Kidney capillary endothelial cell (primary cell): ENCODE measurements around the gene CEP72.
A peak's percentile ranks its signal among the peaks of the same experiment; 100 is the strongest.
"Not testable (repeated sequence)": the region's sequence is repeated elsewhere in the genome, so short reads cannot be mapped to it uniquely, and the experiment has no call there.

ENCODE experiments used
- DNase-seq: peaks from one replicate; pipeline ENCODE4 v3.0.0-alpha.2; 2018; ENCODE audit warnings: low spot score

CEP72 gene

GRCh38 chr5:618450-618849 is 6.3 kb downstream of the CEP72 start:
- DNase-seq = no peak

GRCh38 chr5:619444-619843 is 7.3 kb downstream of the CEP72 start:
- no peak for DNase-seq

- no peak for DNase-seq
These were observed 8.0 kb downstream of the CEP72 start for GRCh38 chr5:620152-620551.

- DNase-seq = no peak
These were observed 8.5 kb downstream of the CEP72 start for GRCh38 chr5:620586-621180.

- no peak for DNase-seq
These were observed 9.2 kb downstream of the CEP72 start for GRCh38 chr5:621341-621761.

- no peak for DNase-seq
These were observed 10.2 kb downstream of the CEP72 start for GRCh38 chr5:622359-622758.

GRCh38 chr5:622946-623522 is 10.9 kb downstream of the CEP72 start:
- DNase-seq = no peak

GRCh38 chr5:623531-623930 is 11.4 kb downstream of the CEP72 start:
- no peak for DNase-seq

- DNase-seq = no peak
These were observed 12.2 kb downstream of the CEP72 start for GRCh38 chr5:624118-624950.

GRCh38 chr5:624951-625230 is 12.8 kb downstream of the CEP72 start:
- DNase-seq = peak; percentile 5

- no peak for DNase-seq
These were observed 13.4 kb downstream of the CEP72 start for GRCh38 chr5:625516-625915.

- DNase-seq = no peak
These were observed 14.7 kb downstream of the CEP72 start for GRCh38 chr5:626850-627249.

- no peak for DNase-seq
These were observed 15.7 kb downstream of the CEP72 start for GRCh38 chr5:627840-628239.

GRCh38 chr5:628351-629205 is 16.4 kb downstream of the CEP72 start:
- not testable (repeated sequence) for DNase-seq

- DNase-seq = no peak
These were observed 21.4 kb downstream of the CEP72 start for GRCh38 chr5:633501-633955.

- DNase-seq = no peak
These were observed 22.1 kb downstream of the CEP72 start for GRCh38 chr5:634191-634590.

GRCh38 chr5:635306-636055 is 23.3 kb downstream of the CEP72 start:
- no peak for DNase-seq

GRCh38 chr5:636951-637350 is 24.8 kb downstream of the CEP72 start:
- DNase-seq = no peak

- DNase-seq = no peak
These were observed 25.7 kb downstream of the CEP72 start for GRCh38 chr5:637581-638450.

- no peak for DNase-seq
These were observed 26.5 kb downstream of the CEP72 start for GRCh38 chr5:638501-639252.
